GM13976 (cell line): ENCODE measurements around the gene CCR5AS.
"Not testable (repeated sequence)": the region's sequence is repeated elsewhere in the genome, so short reads cannot be mapped to it uniquely, and the experiment has no call there.

ENCODE experiments used
- DNase-seq: peaks from one replicate; pipeline ENCODE4 v3.0.0; 2012; ENCODE audit warnings: low spot score
- CTCF ChIP-seq: IDR thresholded peaks from 2 replicates; pipeline ENCODE4 v1.5.1; 2012; ENCODE audit warnings: borderline replicate concordance, mild to moderate bottlenecking; ENCODE audit not compliant: insufficient read depth; ENCODE audit errors: extremely low read depth, missing control alignments, control extremely low read depth
- in situ Hi-C: fragments of 300-500 bp; cut with MboI; formaldehyde crosslinking; loops from one replicate; pipeline ENCODE4 v1.12.0; 2022; ENCODE audit warnings: low sequenced_read_pairs, mixed read lengths, inconsistent platforms; ENCODE audit not compliant: unreplicated experiment

The CCR5AS gene

GRCh38 chr3:46398186-46398955 lies 8.5 kb downstream of the CCR5AS start:
- in situ Hi-C loops = no loop called here
- TF ChIP-seq CTCF = no peak
- no peak for DNase-seq

- in situ Hi-C loops = no loop called here
- no peak for TF ChIP-seq CTCF
- no peak for DNase-seq
Observed at GRCh38 chr3:46397111-46397510, 9.8 kb downstream of the CCR5AS start.

GRCh38 chr3:46395766-46396530 lies 10.9 kb downstream of the CCR5AS start:
- DNase-seq = no peak
- in situ Hi-C loops = no loop called here
- TF ChIP-seq CTCF = no peak

- no peak for TF ChIP-seq CTCF
- in situ Hi-C loops = no loop called here
- DNase-seq = no peak
Observed at GRCh38 chr3:46395210-46395661, 11.6 kb downstream of the CCR5AS start.

GRCh38 chr3:46393554-46394434 lies 13.1 kb downstream of the CCR5AS start:
- in situ Hi-C loops = no loop called here
- no peak for TF ChIP-seq CTCF
- no peak for DNase-seq

- no peak for TF ChIP-seq CTCF
- DNase-seq = no peak
- in situ Hi-C loops = no loop called here
Observed at GRCh38 chr3:46393011-46393410, 13.9 kb downstream of the CCR5AS start.

GRCh38 chr3:46391526-46391925 lies 15.3 kb downstream of the CCR5AS start:
- in situ Hi-C loops, DNase-seq: not testable (repeated sequence)
